Heart left ventricle (tissue), 13 donors: ENCODE results near the gene CYB5R4.

ENCODE experiments used
- CTCF ChIP-seq, 12 donors: fragments of 200-600 bp; sonication (generic) in 4 of 12; IDR thresholded peaks; one replicate each; pipeline versions ENCODE4 v1.5.0 to v1.8.0; 2018 to 2022; ENCODE audit warnings: antibody characterized with exemption in 12 of 12, mild to moderate bottlenecking in 5 of 12
- POLR2A ChIP-seq, 2 donors: fragments of 450-650 bp; IDR thresholded peaks; one replicate each; pipeline ENCODE4 v1.6.1; 2017; ENCODE audit warnings: antibody characterized with exemption in 2 of 2, mild to moderate bottlenecking in 2 of 2, moderate library complexity in 2 of 2
- donor health status: ischemic (EF 13 %, LVEDD 7.1; RV severe dilation, severe dysfunction).
- donor health status: DM: no; HTN: yes; CAD: no.
- donor health status: DM: no; HTN: no; CAD: no.
- donor health status: ischemic (EF 25% LVEDD 6.9; RV normal size, moderate dysfunction).
- donor health status: ischemic (EF 25% LVEDD 5.7; RV mildly dilated, moderate dysfunction).
- donor health status: ischemic (EF 35%, LVEDD 5.7; RV mildly dilated, moderate dysfunction).
- donor health status: nonischemic (EF 11% LVEDD 7.7; RV severe dilation, severe dysfunction).
- donor health status: DM: yes; HTN: yes; CAD: no.
- donor health status: PGD.
- donor health status: ischemic (EF 29% LVEDD 5.4; RV normal size, mild dysfunction).
- donor health status: nonischemic (EF 23%, LVEDD 6.1; RV moderate dilation, normal function).

DNA sequence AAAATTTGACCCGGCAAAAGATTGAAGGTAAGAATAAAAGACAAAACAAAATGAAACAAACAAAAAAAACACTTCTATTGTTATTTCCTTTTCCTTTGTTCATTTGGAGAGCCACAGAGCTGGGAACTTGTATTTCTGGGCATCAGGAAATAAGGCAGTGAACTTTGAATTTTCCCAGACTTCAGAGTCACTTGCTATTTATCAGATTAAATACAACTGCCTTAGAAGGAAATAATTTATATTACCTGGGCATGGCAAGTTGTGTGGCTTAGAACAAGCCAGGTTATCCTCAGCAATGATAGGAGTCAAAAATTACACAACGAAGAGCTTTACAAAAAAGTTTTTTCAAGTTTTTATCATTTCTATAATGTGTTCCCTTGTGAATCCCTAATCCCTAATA lies 153.9 kb downstream of the CYB5R4 start:
- TF ChIP-seq CTCF (IDR thresholded peaks at IDR 0.05) = no peak
- TF ChIP-seq POLR2A (IDR thresholded peaks at IDR 0.05) = no peak
